ENCODE measurements around the gene STK32B. TPM values are rescaled to one million over a fixed set of nuclear protein-coding genes. Genes with fewer than 3 reads are reported as not detected.

STK32B gene
- total and polyA plus RNA-seq, 2 donors (not counting 3 experiments of a cell fraction or from before 2014, with no cell fraction given), result 5.6 to 7.8 TPM

DNA sequence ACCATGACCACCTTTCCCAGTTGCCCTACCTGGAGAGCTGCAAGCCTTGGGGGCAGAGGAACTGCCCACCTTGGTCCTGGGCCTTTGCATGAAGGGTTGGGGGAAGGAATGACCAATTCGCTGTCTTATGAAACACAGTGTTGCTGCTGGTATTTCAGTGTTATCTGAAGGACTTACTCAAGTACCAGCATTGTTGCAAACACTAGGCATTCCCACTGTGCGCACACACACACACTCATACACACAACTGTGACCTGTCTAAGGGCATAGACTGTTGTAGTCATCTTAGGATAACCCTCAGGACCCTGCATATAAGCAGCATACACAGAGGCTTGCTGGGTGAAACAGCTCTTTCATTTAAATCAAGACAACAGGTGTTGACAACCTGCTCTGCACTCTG lies 446.2 kb downstream of the STK32B start:
- H3K9me1 ChIP-seq (replicated peaks; ENCODE audit: control insufficient read depth, extremely low read depth, insufficient read depth, low read length), result no peaks in the 10 kb centered on the region
- dilution Hi-C loops (cut with MboI; ENCODE audit: extremely low pct_ligation_motif_present, low sequenced_read_pairs), result no loop called here
- no peak for FAIRE-seq
- H3K9ac ChIP-seq (replicated peaks; ENCODE audit: extremely low read depth, insufficient read depth, low read length), result no peak overlapping the region
- CTCF ChIA-PET, result interaction anchor here (0.7 to 1.8 kb wide), 2 partner anchors 20 to 38 kb away, joined by 3 to 5 read pairs; no protein-coding TSS in a partner anchor
- H4K20me1 ChIP-seq (replicated peaks; ENCODE audit: control insufficient read depth, extremely low read depth, insufficient read depth, low read length), result no peaks in the 10 kb centered on the region
- POLR2A ChIA-PET, result no interaction called here
- H3K4me3 ChIP-seq (replicated peaks in 1 of 3; ENCODE audit: insufficient read depth in 1 of 3, low read depth in 1 of 3, low read length in 3 of 3), result no peak overlapping the region
- H3K4me1 ChIP-seq (ENCODE audit: control insufficient read depth, extremely low read depth, insufficient read depth, low read length), result no peaks in the 10 kb centered on the region
- intact Hi-C loops (cut with micrococcal nuclease), result no loop called here
- no peak overlapping the region for H3K27ac ChIP-seq (ENCODE audit: insufficient read depth, low read depth, low read length)
- no peaks in the 10 kb centered on the region for H3K9me3 ChIP-seq (replicated peaks; ENCODE audit: control insufficient read depth, insufficient read depth, low read length)
- no TSS peak for BruUV-seq (replicated peaks)
- TF ChIP-seq CTCF (IDR thresholded peaks at IDR 0.05; ENCODE audit: extremely low read depth in 1 of 2, insufficient read depth in 1 of 2, low read depth in 1 of 2, low read length in 2 of 2), result no peak
- TF ChIP-seq POLR2AphosphoS5 (IDR thresholded peaks at IDR 0.05; ENCODE audit: insufficient read depth, low read depth, low read length), result no peak
- no peak for TF ChIP-seq EZH2 (IDR thresholded peaks at IDR 0.05; ENCODE audit: borderline replicate concordance, low read depth, low read length, severe bottlenecking)
- no peak for TF ChIP-seq MYC (IDR thresholded peaks at IDR 0.05; ENCODE audit: low read depth, low read length)
- no peak for TF ChIP-seq JUN (IDR thresholded peaks at IDR 0.05; ENCODE audit: borderline replicate concordance, insufficient read depth, insufficient read length, low read depth)
- TF ChIP-seq, protein P1, sequence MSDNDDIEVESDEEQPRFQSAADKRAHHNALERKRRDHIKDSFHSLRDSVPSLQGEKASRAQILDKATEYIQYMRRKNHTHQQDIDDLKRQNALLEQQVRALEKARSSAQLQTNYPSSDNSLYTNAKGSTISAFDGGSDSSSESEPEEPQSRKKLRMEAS (IDR thresholded peaks at IDR 0.05; ENCODE audit: insufficient read depth, insufficient read length), result no peak
- H3K36me3 ChIP-seq (ENCODE audit: control insufficient read depth in 2 of 2, extremely low read depth in 1 of 2, insufficient read depth in 2 of 2, low read length in 2 of 2), result no peaks in the 10 kb centered on the region
- no peak overlapping the region for H3K4me2 ChIP-seq (ENCODE audit: insufficient read depth, low read length)
- H2AFZ ChIP-seq (ENCODE audit: low read depth, low read length), result no peak overlapping the region
- H3K27me3 ChIP-seq (ENCODE audit: control insufficient read depth in 2 of 2, insufficient read depth in 2 of 2, low read length in 2 of 2), result no peaks in the 10 kb centered on the region
- no peaks in the 10 kb centered on the region for H3K79me2 ChIP-seq (ENCODE audit: control insufficient read depth, insufficient read depth, low read length)
- no peak for DNase-seq (ENCODE audit: low read depth, low spot score)

All from endothelial cell of umbilical vein (primary cell).